ENCODE results near the gene AOC2. TPM values are rescaled to one million over a fixed set of nuclear protein-coding genes. Genes with fewer than 3 reads are reported as not detected.
"Not testable (repeated sequence)": the region's sequence is repeated elsewhere in the genome, so short reads cannot be mapped to it uniquely, and the experiment has no call there.

The AOC2 gene
- total and polyA plus RNA-seq, 2 of the 13 experiments (the other 11 are each of a cell fraction or from before 2014, with no cell fraction given), result 1.2 to 3.3 TPM

DNA sequence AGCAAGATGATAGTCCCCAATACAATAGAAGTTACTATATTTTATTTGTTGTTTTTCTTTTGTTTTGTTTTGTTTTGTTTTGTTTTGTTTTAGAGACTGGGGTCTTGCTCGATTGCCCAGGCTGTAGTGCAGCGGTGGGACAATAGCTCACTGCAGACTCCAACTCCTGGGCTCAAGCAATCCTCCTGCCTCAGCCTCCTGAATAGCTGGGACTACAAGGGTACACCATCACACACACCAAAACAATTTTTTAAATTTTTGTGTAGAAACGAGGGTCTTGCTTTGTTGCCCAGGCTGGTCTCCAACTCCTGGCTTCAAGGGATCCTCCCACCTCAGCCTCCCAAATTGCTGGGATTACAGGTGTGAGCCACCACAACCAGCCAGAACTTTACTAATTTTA is 55.6 kb downstream of the AOC2 start:
- H4K20me1 ChIP-seq (ENCODE audit: insufficient read depth, low read length); H3K27me3 ChIP-seq (ENCODE audit: control insufficient read depth in 1 of 2, insufficient read depth in 2 of 2, low read length in 2 of 2); FAIRE-seq; intact Hi-C loops (cut with micrococcal nuclease; ENCODE audit: unreplicated experiment); DNase-seq (ENCODE audit: low spot score); CTCF ChIA-PET (ENCODE audit: low intra/inter-chr PET ratio, low total read pairs); H2AFZ ChIP-seq (ENCODE audit: low read length); ATAC-seq; BruUV-seq (replicated peaks); H3K36me3 ChIP-seq (replicated peaks in 1 of 2; ENCODE audit: control insufficient read depth in 1 of 2, insufficient read depth in 2 of 2, low read length in 2 of 2); H3K9me3 ChIP-seq (ENCODE audit: low read length): not testable (repeated sequence)
- WGBS (ENCODE audit: low lambda C conversion rate), result 47% methylated on average over 3 of the region's 3 CpGs
- Histone ChIP-seq H3K4me1 (ENCODE audit: insufficient read depth, low read length) (peaks cover 93% of the 10 kb centered on the region), H3K79me2 (ENCODE audit: insufficient read depth, low read length) (peaks cover 12% of the 10 kb centered on the region), H3K27ac (ENCODE audit: extremely low read length, insufficient read depth, low read length) (peak overlapping the region; percentile 72), H3K4me3 (replicated peaks in 1 of 3; ENCODE audit: insufficient read depth in 1 of 3, low read depth in 2 of 3, low read length in 3 of 3) (0 out of 6 replicates have a peak overlapping the region, but pooled peaks of 1 of the 3 experiments have one; percentile 22), H3K4me2 (ENCODE audit: low read depth, low read length) (peak overlapping the region; percentile 72), H3K9ac (ENCODE audit: insufficient read depth, low read depth, low read length) (0 out of 2 replicates have a peak overlapping the region, but pooled peaks have one; percentile 12)
- in situ Hi-C loops (cut with HindIII; ENCODE audit: extremely low pct_ligation_motif_present, low pct_unique_long_range_greater_than_20kb), result loop anchor here (10.0 kb wide), 1 partner anchor 65 kb away; the partner anchor contains the start of gene AARSD1
- TF ChIP-seq ZNF883 (CRISPR knock-in tag; IDR thresholded peaks at IDR 0.05; ENCODE audit: not compliant biosample characterization) (peak; percentile 15), ZNF572 (CRISPR knock-in tag; IDR thresholded peaks at IDR 0.05) (0 out of 2 replicates have a peak, but pooled peaks have one; percentile 39), ZNF337 (CRISPR knock-in tag; IDR thresholded peaks at IDR 0.05; ENCODE audit: borderline replicate concordance, low read depth) (0 out of 2 replicates have a peak, but pooled peaks have one; percentile 19), ZNF121 (CRISPR knock-in tag; IDR thresholded peaks at IDR 0.05) (peak; percentile 95), ZNF510 (CRISPR knock-in tag; IDR thresholded peaks at IDR 0.05; ENCODE audit: low read depth) (0 out of 2 replicates have a peak, but pooled peaks have one; percentile 14), ZNF274 (CRISPR knock-in tag; IDR thresholded peaks at IDR 0.05) (0 out of 2 replicates have a peak, but pooled peaks have one; percentile 32), ZNF460 (CRISPR knock-in tag; IDR thresholded peaks at IDR 0.05; ENCODE audit: borderline replicate concordance) (peak; percentile 79)
- TF ChIP-seq, protein P1, sequence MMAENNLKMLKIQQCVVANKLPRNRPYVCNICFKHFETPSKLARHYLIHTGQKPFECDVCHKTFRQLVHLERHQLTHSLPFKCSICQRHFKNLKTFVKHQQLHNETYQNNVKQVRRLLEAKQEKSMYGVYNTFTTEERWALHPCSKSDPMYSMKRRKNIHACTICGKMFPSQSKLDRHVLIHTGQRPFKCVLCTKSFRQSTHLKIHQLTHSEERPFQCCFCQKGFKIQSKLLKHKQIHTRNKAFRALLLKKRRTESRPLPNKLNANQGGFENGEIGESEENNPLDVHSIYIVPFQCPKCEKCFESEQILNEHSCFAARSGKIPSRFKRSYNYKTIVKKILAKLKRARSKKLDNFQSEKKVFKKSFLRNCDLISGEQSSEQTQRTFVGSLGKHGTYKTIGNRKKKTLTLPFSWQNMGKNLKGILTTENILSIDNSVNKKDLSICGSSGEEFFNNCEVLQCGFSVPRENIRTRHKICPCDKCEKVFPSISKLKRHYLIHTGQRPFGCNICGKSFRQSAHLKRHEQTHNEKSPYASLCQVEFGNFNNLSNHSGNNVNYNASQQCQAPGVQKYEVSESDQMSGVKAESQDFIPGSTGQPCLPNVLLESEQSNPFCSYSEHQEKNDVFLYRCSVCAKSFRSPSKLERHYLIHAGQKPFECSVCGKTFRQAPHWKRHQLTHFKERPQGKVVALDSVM (CRISPR knock-in tag; IDR thresholded peaks at IDR 0.05), result peak; percentile 91
- TF ChIP-seq, protein P2, sequence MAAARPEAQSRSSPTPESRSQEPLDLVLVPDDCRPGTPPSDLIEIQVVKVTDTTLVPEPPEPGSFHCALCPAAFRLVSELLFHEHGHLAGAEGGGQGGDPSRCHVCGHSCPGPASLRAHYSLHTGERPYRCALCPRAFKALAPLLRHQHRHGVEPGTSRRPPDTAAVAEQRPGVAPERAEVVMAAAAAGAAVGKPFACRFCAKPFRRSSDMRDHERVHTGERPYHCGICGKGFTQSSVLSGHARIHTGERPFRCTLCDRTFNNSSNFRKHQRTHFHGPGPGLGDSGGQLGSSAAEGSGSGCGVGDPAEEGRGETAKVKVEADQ (CRISPR knock-in tag; IDR thresholded peaks at IDR 0.05; ENCODE audit: borderline replicate concordance), result 0 out of 2 replicates have a peak, but pooled peaks have one; percentile 61
- POLR2A ChIA-PET, result interaction anchor here (1.5 to 2.2 kb wide), 4 partner anchors 12 to 98 kb away, joined by 3 to 7 read pairs (median 4); partner anchors contain the start of genes BECN1 and RPL27

Small RNAs within 50 kb of the gene (microRNA-seq; reads per million reads assigned to microRNA genes)
- gene MIR6781, result 1.4 reads per million

Small RNAs within 50 kb of the gene (small RNA-seq; reads per million reads assigned to genes)
- 0 reads per million in 3 experiments for gene MIR6781 (ENCODE audit: insufficient read depth in 2 of 3, insufficient read length in 3 of 3, low read depth in 2 of 3, low replicate concordance in 1 of 3)
- gene RNU6-287P (ENCODE audit: insufficient read depth in 2 of 3, insufficient read length in 3 of 3, low read depth in 2 of 3, low replicate concordance in 1 of 3), result 0 reads per million in 3 experiments

Other genes with a start within 250 kb of the AOC2 start
- 38.2 and 55.8 TPM in 2 replicates for gene RETREG3, start 235.2 kb upstream of the AOC2 start, total RNA-seq (2016; rRNA removed; fragmentation: Illumina TruSeq; extraction: Trizol)
- gene RETREG3, start 235.2 kb upstream of the AOC2 start, polyA plus RNA-seq (2011; rRNA removed), result 47.0 and 50.4 TPM in 2 replicates
- gene TUBG1, start 234.9 kb upstream of the AOC2 start, total RNA-seq (2016; rRNA removed; fragmentation: Illumina TruSeq; extraction: Trizol), result 137 TPM in 2 replicates
- 74.1 and 89.3 TPM in 2 replicates for gene TUBG1, start 234.9 kb upstream of the AOC2 start, polyA plus RNA-seq (2011; rRNA removed)
- 6.6 and 16.0 TPM in 2 replicates for gene TUBG2, start 185.3 kb upstream of the AOC2 start, total RNA-seq (2016; rRNA removed; fragmentation: Illumina TruSeq; extraction: Trizol)
- gene TUBG2, start 185.3 kb upstream of the AOC2 start, polyA plus RNA-seq (2011; rRNA removed), result 42.3 and 48.3 TPM in 2 replicates
- gene PLEKHH3, start 167.6 kb upstream of the AOC2 start, total RNA-seq (2016; rRNA removed; fragmentation: Illumina TruSeq; extraction: Trizol), result 9.3 and 19.9 TPM in 2 replicates
- gene PLEKHH3, start 167.6 kb upstream of the AOC2 start, polyA plus RNA-seq (2011; rRNA removed), result 6.0 and 7.5 TPM in 2 replicates
- gene CCR10, start 162.7 kb upstream of the AOC2 start, total RNA-seq (2016; rRNA removed; fragmentation: Illumina TruSeq; extraction: Trizol), result 0.20 and 0.29 TPM in 2 replicates
- 0.54 and 0.63 TPM in 2 replicates for gene CCR10, start 162.7 kb upstream of the AOC2 start, polyA plus RNA-seq (2011; rRNA removed)
- gene CNTNAP1, start 162.0 kb upstream of the AOC2 start, total RNA-seq (2016; rRNA removed; fragmentation: Illumina TruSeq; extraction: Trizol), result 1.2 and 4.5 TPM in 2 replicates
- 7.7 and 10.7 TPM in 2 replicates for gene CNTNAP1, start 162.0 kb upstream of the AOC2 start, polyA plus RNA-seq (2011; rRNA removed)
- 6.0 and 11.6 TPM in 2 replicates for gene EZH1, start 99.5 kb upstream of the AOC2 start, total RNA-seq (2016; rRNA removed; fragmentation: Illumina TruSeq; extraction: Trizol)
- gene EZH1, start 99.5 kb upstream of the AOC2 start, polyA plus RNA-seq (2011; rRNA removed), result 24.0 and 24.2 TPM in 2 replicates
- gene RAMP2, start 83.4 kb upstream of the AOC2 start, total RNA-seq (2016; rRNA removed; fragmentation: Illumina TruSeq; extraction: Trizol), result 0.74 and 1.4 TPM in 2 replicates
- gene RAMP2, start 83.4 kb upstream of the AOC2 start, polyA plus RNA-seq (2011; rRNA removed), result 5.2 and 7.1 TPM in 2 replicates
- gene VPS25, start 71.1 kb upstream of the AOC2 start, total RNA-seq (2016; rRNA removed; fragmentation: Illumina TruSeq; extraction: Trizol), result 148 and 161 TPM in 2 replicates
- 249 and 270 TPM in 2 replicates for gene VPS25, start 71.1 kb upstream of the AOC2 start, polyA plus RNA-seq (2011; rRNA removed)
- gene WNK4, start 64.0 kb upstream of the AOC2 start, total RNA-seq (2016; rRNA removed; fragmentation: Illumina TruSeq; extraction: Trizol), result 1.5 and 2.7 TPM in 2 replicates
- gene WNK4, start 64.0 kb upstream of the AOC2 start, polyA plus RNA-seq (2011; rRNA removed), result 13.7 and 16.9 TPM in 2 replicates
- 202 and 250 TPM in 2 replicates for gene COA3, start 45.9 kb upstream of the AOC2 start, total RNA-seq (2016; rRNA removed; fragmentation: Illumina TruSeq; extraction: Trizol)
- 130 and 133 TPM in 2 replicates for gene COA3, start 45.9 kb upstream of the AOC2 start, polyA plus RNA-seq (2011; rRNA removed)
- 0.11 TPM in 1 of 2 replicates, not detected in the other for gene CNTD1, start 45.7 kb upstream of the AOC2 start, total RNA-seq (2016; rRNA removed; fragmentation: Illumina TruSeq; extraction: Trizol)
- 0.15 and 0.34 TPM in 2 replicates for gene CNTD1, start 45.7 kb upstream of the AOC2 start, polyA plus RNA-seq (2011; rRNA removed)
- gene BECN1, start 20.3 kb upstream of the AOC2 start, total RNA-seq (2016; rRNA removed; fragmentation: Illumina TruSeq; extraction: Trizol), result 97.2 and 109 TPM in 2 replicates
- 77.1 and 82.1 TPM in 2 replicates for gene BECN1, start 20.3 kb upstream of the AOC2 start, polyA plus RNA-seq (2011; rRNA removed)
- gene PSME3, start 11.2 kb upstream of the AOC2 start, total RNA-seq (2016; rRNA removed; fragmentation: Illumina TruSeq; extraction: Trizol), result 135 and 202 TPM in 2 replicates
- 61.5 and 66.3 TPM in 2 replicates for gene PSME3, start 11.2 kb upstream of the AOC2 start, polyA plus RNA-seq (2011; rRNA removed)
- gene AOC3, start 6.6 kb downstream of the AOC2 start, total RNA-seq (2016; rRNA removed; fragmentation: Illumina TruSeq; extraction: Trizol), result 8.7 and 10.4 TPM in 2 replicates
- gene AOC3, start 6.6 kb downstream of the AOC2 start, polyA plus RNA-seq (2011; rRNA removed), result 51.7 and 61.0 TPM in 2 replicates
- 0.56 and 1.7 TPM in 2 replicates for gene G6PC1, start 56.2 kb downstream of the AOC2 start, total RNA-seq (2016; rRNA removed; fragmentation: Illumina TruSeq; extraction: Trizol)
- 37.9 and 127 TPM in 2 replicates for gene G6PC1, start 56.2 kb downstream of the AOC2 start, polyA plus RNA-seq (2011; rRNA removed)
- gene AARSD1, start 119.9 kb downstream of the AOC2 start, total RNA-seq (2016; rRNA removed; fragmentation: Illumina TruSeq; extraction: Trizol), result 24.7 and 29.8 TPM in 2 replicates
- 25.6 and 29.3 TPM in 2 replicates for gene AARSD1, start 119.9 kb downstream of the AOC2 start, polyA plus RNA-seq (2011; rRNA removed)
- gene PTGES3L, start 135.5 kb downstream of the AOC2 start, total RNA-seq (2016; rRNA removed; fragmentation: Illumina TruSeq; extraction: Trizol), result 1.2 and 1.9 TPM in 2 replicates
- 1.9 and 2.9 TPM in 2 replicates for gene PTGES3L, start 135.5 kb downstream of the AOC2 start, polyA plus RNA-seq (2011; rRNA removed)
- 9.4 and 10.3 TPM in 2 replicates for gene RUNDC1, start 136.0 kb downstream of the AOC2 start, total RNA-seq (2016; rRNA removed; fragmentation: Illumina TruSeq; extraction: Trizol)
- 11.4 and 14.0 TPM in 2 replicates for gene RUNDC1, start 136.0 kb downstream of the AOC2 start, polyA plus RNA-seq (2011; rRNA removed)
- 1,585 and 1,854 TPM in 2 replicates for gene RPL27, start 153.8 kb downstream of the AOC2 start, total RNA-seq (2016; rRNA removed; fragmentation: Illumina TruSeq; extraction: Trizol)
- 5,537 and 5,840 TPM in 2 replicates for gene RPL27, start 153.8 kb downstream of the AOC2 start, polyA plus RNA-seq (2011; rRNA removed)
- 38.1 and 40.2 TPM in 2 replicates for gene IFI35, start 162.2 kb downstream of the AOC2 start, total RNA-seq (2016; rRNA removed; fragmentation: Illumina TruSeq; extraction: Trizol)
- gene IFI35, start 162.2 kb downstream of the AOC2 start, polyA plus RNA-seq (2011; rRNA removed), result 28.9 and 33.5 TPM in 2 replicates
- gene VAT1, start 177.8 kb downstream of the AOC2 start, total RNA-seq (2016; rRNA removed; fragmentation: Illumina TruSeq; extraction: Trizol), result 143 TPM in 2 replicates
- 197 and 205 TPM in 2 replicates for gene VAT1, start 177.8 kb downstream of the AOC2 start, polyA plus RNA-seq (2011; rRNA removed)
- 0.11 TPM in 2 replicates for gene RND2, start 180.7 kb downstream of the AOC2 start, total RNA-seq (2016; rRNA removed; fragmentation: Illumina TruSeq; extraction: Trizol)
- gene RND2, start 180.7 kb downstream of the AOC2 start, polyA plus RNA-seq (2011; rRNA removed), result 0.04 and 0.05 TPM in 2 replicates

Measured in HepG2 (cell line).